ENCODE data around the gene IFITM5. TPM values are rescaled to one million over a fixed set of nuclear protein-coding genes. Genes with fewer than 3 reads are reported as not detected.
"Not testable (repeated sequence)": the region's sequence is repeated elsewhere in the genome, so short reads cannot be mapped to it uniquely, and the experiment has no call there.

Gene IFITM5
- total and polyA plus RNA-seq, 2 donors (not counting 1 experiment from before 2014, with no cell fraction given) = not detected

GRCh38 chr11:287821-288477 lies 11.4 kb downstream of the IFITM5 start:
- H3K4me2 ChIP-seq (replicated peaks; ENCODE audit: low read depth, low read length, poor library complexity, severe bottlenecking) = peak overlapping the region; percentile 99
- TF ChIP-seq CTCF (IDR thresholded peaks at IDR 0.05) (no peak), EZH2 (IDR thresholded peaks at IDR 0.05; ENCODE audit: borderline replicate concordance, insufficient read depth, low read depth, low read length, poor library complexity, severe bottlenecking) (no peak)
- POLR2A ChIA-PET = interaction anchor here (0.6 to 2.7 kb wide), 6 partner anchors 8 to 68 kb away, joined by 3 to 11 read pairs (median 4); no protein-coding TSS in a partner anchor
- peaks cover 8% of the 10 kb centered on the region for H3K79me2 ChIP-seq (ENCODE audit: control insufficient read depth, insufficient read depth, low read length)
- H3K9me3 ChIP-seq (ENCODE audit: control extremely low read depth in 1 of 3, control insufficient read depth in 2 of 3, insufficient read depth in 1 of 3, low read length in 2 of 3) = peaks cover 0 to 5% (median 0%) of the 10 kb centered on the region in 3 donors
- H4K20me1 ChIP-seq (ENCODE audit: control insufficient read depth, insufficient read depth, low read length, poor library complexity, severe bottlenecking) = no peaks in the 10 kb centered on the region
- Mint-ChIP-seq H3K9me3 (ENCODE audit: insufficient read depth) (no peaks in the 10 kb centered on the region), H3K27me3 (peaks cover 17% of the 10 kb centered on the region), H3K4me1 (peaks cover 21% of the 10 kb centered on the region), H3K27ac (peak overlapping the region; percentile 83), H3K4me3 (peak overlapping the region; percentile 89)
- WGBS (ENCODE audit: insufficient coverage) = 19% methylated on average over 41 of the region's 41 CpGs
- H3K27ac ChIP-seq (ENCODE audit: low read length in 2 of 2) = peak overlapping the region in 1 of 2 donors; percentile 55
- H3K9ac ChIP-seq (ENCODE audit: low read length) = peak overlapping the region; percentile 74
- ATAC-seq (ENCODE audit: low read depth) (no peak), DNase-seq (no peak)
- peak overlapping the region; percentile 62 to 78 (median 72) for H3K4me3 ChIP-seq (ENCODE audit: control extremely low read depth in 1 of 5, extremely low read depth in 1 of 5, insufficient read depth in 1 of 5, low read depth in 2 of 5, low read length in 4 of 5)
- H2AFZ ChIP-seq (ENCODE audit: insufficient read depth, low read depth, low read length, poor library complexity, severe bottlenecking) = peak overlapping the region; percentile 89
- CTCF ChIA-PET = interaction anchor here (0.8 to 5.6 kb wide), 2 partner anchors 12 to 38 kb away, joined by 3 to 35 read pairs; no protein-coding TSS in a partner anchor
- H3K27me3 ChIP-seq (replicated peaks in 1 of 4; ENCODE audit: control extremely low read depth in 1 of 4, control insufficient read depth in 3 of 4, insufficient read depth in 4 of 4, low read length in 3 of 4) = peaks cover 0 to 28% (median 7%) of the 10 kb centered on the region in 4 experiments
- H3K36me3 ChIP-seq (replicated peaks in 1 of 2; ENCODE audit: control extremely low read depth in 1 of 2, control insufficient read depth in 1 of 2, extremely low read depth in 1 of 2, insufficient read depth in 2 of 2, low read length in 1 of 2) = no peaks in the 10 kb centered on the region
- H3K4me1 ChIP-seq (ENCODE audit: control insufficient read depth in 2 of 2, insufficient read depth in 2 of 2, low read length in 2 of 2) = peaks cover 18 to 25% of the 10 kb centered on the region in 2 donors
- intact Hi-C loops (cut with micrococcal nuclease) = loop anchor here (1.0 to 5.0 kb wide), 3 partner anchors 8 to 51 kb away; partner anchors contain the start of genes PSMD13 and SIRT3

- H3K9ac ChIP-seq (ENCODE audit: low read length) = peak overlapping the region; percentile 74
- H3K4me3 ChIP-seq (ENCODE audit: control extremely low read depth in 1 of 5, extremely low read depth in 1 of 5, insufficient read depth in 1 of 5, low read depth in 2 of 5, low read length in 4 of 5) = peak overlapping the region in 3 of 5 experiments; percentile 62 to 76 (median 72)
Observed at GRCh38 chr11:286977-287820, 12.1 kb downstream of the IFITM5 start.

More at GRCh38 chr11:286977-287820, 12.1 kb downstream of the IFITM5 start:
- not testable (repeated sequence) for H3K9me3 Mint-ChIP-seq (ENCODE audit: insufficient read depth); H4K20me1 ChIP-seq (ENCODE audit: control insufficient read depth, insufficient read depth, low read length, poor library complexity, severe bottlenecking); H3K79me2 ChIP-seq (ENCODE audit: control insufficient read depth, insufficient read depth, low read length); ATAC-seq (ENCODE audit: low read depth); H3K27ac ChIP-seq (ENCODE audit: low read length in 2 of 2); H3K36me3 ChIP-seq (replicated peaks in 1 of 2; ENCODE audit: control extremely low read depth in 1 of 2, control insufficient read depth in 1 of 2, extremely low read depth in 1 of 2, insufficient read depth in 2 of 2, low read length in 1 of 2); H3K9me3 ChIP-seq (ENCODE audit: control extremely low read depth in 1 of 3, control insufficient read depth in 2 of 3, insufficient read depth in 1 of 3, low read length in 2 of 3); DNase-seq
- H3K27me3 Mint-ChIP-seq = peaks cover 25% of the 10 kb centered on the region
- ChIA-PET POLR2A (interaction anchor here (0.9 kb wide), 2 partner anchors 19 to 519 kb away, joined by 4 to 5 read pairs; no protein-coding TSS in a partner anchor), CTCF (interaction anchor here (0.8 to 5.6 kb wide), 2 partner anchors 11 to 37 kb away, joined by 3 to 35 read pairs; no protein-coding TSS in a partner anchor)
- intact Hi-C loops (cut with micrococcal nuclease) = loop anchor here (5.0 kb wide), 1 partner anchor 50 kb away; the partner anchor contains the start of genes PSMD13 and SIRT3
- H3K4me3 Mint-ChIP-seq = peak overlapping the region; percentile 89
- Histone ChIP-seq H3K4me2 (replicated peaks; ENCODE audit: low read depth, low read length, poor library complexity, severe bottlenecking) (peak overlapping the region; percentile 99), H2AFZ (ENCODE audit: insufficient read depth, low read depth, low read length, poor library complexity, severe bottlenecking) (peak overlapping the region; percentile 89), H3K4me1 (ENCODE audit: control insufficient read depth in 2 of 2, insufficient read depth in 2 of 2, low read length in 2 of 2) (peaks cover 20 to 31% of the 10 kb centered on the region in 2 donors), H3K27me3 (replicated peaks in 1 of 4; ENCODE audit: control extremely low read depth in 1 of 4, control insufficient read depth in 3 of 4, insufficient read depth in 4 of 4, low read length in 3 of 4) (peaks cover 0 to 35% (median 11%) of the 10 kb centered on the region in 4 experiments)
- H3K4me1 Mint-ChIP-seq = peaks cover 29% of the 10 kb centered on the region
- 85% methylated on average over 15 of the region's 27 CpGs for WGBS (ENCODE audit: insufficient coverage)
- peak overlapping the region; percentile 46 for H3K27ac Mint-ChIP-seq
